Measurements from ENCODE around the gene ARHGAP26.

DNA sequence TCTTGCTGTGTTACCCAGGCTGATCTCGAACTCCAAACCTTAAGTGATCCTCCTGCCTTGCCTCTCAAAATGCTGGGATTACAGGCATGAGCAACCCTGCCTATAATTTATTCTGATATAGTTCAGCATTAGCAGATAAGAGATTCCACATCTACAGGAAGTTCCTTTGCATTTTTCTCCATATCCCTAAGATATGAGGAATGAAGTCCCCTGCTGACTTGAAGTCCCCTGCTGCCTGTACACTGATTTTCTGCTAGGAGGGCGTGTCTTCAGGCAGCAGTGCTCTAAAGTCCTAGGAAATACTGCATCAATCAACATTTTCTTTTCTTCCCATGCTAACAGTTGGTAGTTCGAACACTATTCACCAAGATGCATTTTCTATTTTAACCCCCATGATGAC is 105.8 kb downstream of the ARHGAP26 start:
- TF ChIP-seq POLR2A (IDR thresholded peaks at IDR 0.05) (no peak), EP300 (IDR thresholded peaks at IDR 0.05; ENCODE audit: low read depth) (no peak), POLR2AphosphoS5 (IDR thresholded peaks at IDR 0.05) (no peak)
- TF ChIP-seq, protein P1, sequence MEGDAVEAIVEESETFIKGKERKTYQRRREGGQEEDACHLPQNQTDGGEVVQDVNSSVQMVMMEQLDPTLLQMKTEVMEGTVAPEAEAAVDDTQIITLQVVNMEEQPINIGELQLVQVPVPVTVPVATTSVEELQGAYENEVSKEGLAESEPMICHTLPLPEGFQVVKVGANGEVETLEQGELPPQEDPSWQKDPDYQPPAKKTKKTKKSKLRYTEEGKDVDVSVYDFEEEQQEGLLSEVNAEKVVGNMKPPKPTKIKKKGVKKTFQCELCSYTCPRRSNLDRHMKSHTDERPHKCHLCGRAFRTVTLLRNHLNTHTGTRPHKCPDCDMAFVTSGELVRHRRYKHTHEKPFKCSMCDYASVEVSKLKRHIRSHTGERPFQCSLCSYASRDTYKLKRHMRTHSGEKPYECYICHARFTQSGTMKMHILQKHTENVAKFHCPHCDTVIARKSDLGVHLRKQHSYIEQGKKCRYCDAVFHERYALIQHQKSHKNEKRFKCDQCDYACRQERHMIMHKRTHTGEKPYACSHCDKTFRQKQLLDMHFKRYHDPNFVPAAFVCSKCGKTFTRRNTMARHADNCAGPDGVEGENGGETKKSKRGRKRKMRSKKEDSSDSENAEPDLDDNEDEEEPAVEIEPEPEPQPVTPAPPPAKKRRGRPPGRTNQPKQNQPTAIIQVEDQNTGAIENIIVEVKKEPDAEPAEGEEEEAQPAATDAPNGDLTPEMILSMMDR (IDR thresholded peaks at IDR 0.05), result no peak
